HepG2 (cell line): ENCODE results near the gene RHO. TPM values are rescaled to one million over a fixed set of nuclear protein-coding genes. Genes with fewer than 3 reads are reported as not detected.
A peak's percentile ranks its signal among the peaks of the same experiment; 100 is the strongest.

Experiments
- PHF21A ChIP-seq: sonication (generic); formaldehyde crosslinking; IDR thresholded peaks from 2 replicates; pipeline ENCODE4 v1.5.0; 2020; ENCODE audit warnings: mild to moderate bottlenecking, missing genetic modification reagents
- SOX13 ChIP-seq, 3 experiments: fragments of 450-650 bp in 1 of 3; sonication (generic) in 1 of 3; formaldehyde crosslinking in 1 of 3; IDR thresholded peaks in 2 of 3; conservative IDR thresholded peaks in 1 of 3; 2 replicates each; pipeline versions ENCODE4 v1.5.0 to v1.6.1; 2016 to 2020; ENCODE audit warnings: antibody characterized with exemption in 1 of 3, mild to moderate bottlenecking in 1 of 3, missing compliant biosample characterization in 1 of 3, missing genetic modification reagents in 1 of 3, moderate library complexity in 1 of 3
- XRCC5 ChIP-seq: fragments of 200-400 bp; formaldehyde crosslinking; optimal IDR thresholded peaks from 2 replicates; pipeline ENCODE3; 2017; ENCODE audit warnings: mild to moderate bottlenecking, low read length
- ZFX ChIP-seq: sonication (generic); formaldehyde crosslinking; IDR thresholded peaks from 2 replicates; pipeline ENCODE4 v1.4.0; 2020; ENCODE audit warnings: mild to moderate bottlenecking, low read depth, missing genetic modification reagents, moderate library complexity
- ZNF460 ChIP-seq: sonication (generic); formaldehyde crosslinking; IDR thresholded peaks from 2 replicates; pipeline ENCODE4 v1.5.1; 2020; ENCODE audit warnings: missing genetic modification reagents, mild to moderate bottlenecking, borderline replicate concordance
- ZNF605 ChIP-seq: sonication (generic); formaldehyde crosslinking; IDR thresholded peaks from 2 replicates; pipeline ENCODE4 v1.8.0; 2022; ENCODE audit warnings: mild to moderate bottlenecking, missing genetic modification reagents
- ZNF709 ChIP-seq: sonication (generic); formaldehyde crosslinking; IDR thresholded peaks from 2 replicates; pipeline ENCODE4 v1.5.0; 2020; ENCODE audit warnings: mild to moderate bottlenecking, missing genetic modification reagents
- polyA plus RNA-seq, 8 experiments: library from polyadenylated mRNA; depleted of rRNA in 3 of 8; stranded (reverse) in 7 of 8; unstranded in 1 of 8; fragments of >200 nt; fragmentation: Illumina TruSeq in 4 of 8; extraction: Trizol in 4 of 8; gene quantifications; 2 replicates each; pipeline versions ENCODE4 v1.2.1 to v1.2.3, GENCODE V29; 2011 to 2016; ENCODE audit warnings: low read depth in 4 of 8, missing spikeins in 1 of 8, mixed read lengths in 1 of 8; ENCODE audit not compliant: insufficient read depth in 1 of 8
- total RNA-seq, 5 experiments: library from RNA; depleted of rRNA; stranded (reverse); fragments of >200 nt; fragmentation: Illumina TruSeq; extraction: Trizol; gene quantifications; 2 replicates each; pipeline ENCODE4 v1.2.3, GENCODE V29; 2016; ENCODE audit warnings: low read depth in 1 of 5
- TF ChIP-seq, protein P1 (sequence below): sonication (generic); formaldehyde crosslinking; IDR thresholded peaks from 2 replicates; pipeline ENCODE4 v1.5.1; 2020; ENCODE audit warnings: mild to moderate bottlenecking, missing genetic modification reagents, moderate library complexity

Gene RHO
- total and polyA plus RNA-seq, 2 of the 13 experiments (the other 11 are each of a cell fraction or from before 2014, with no cell fraction given), result not detected

DNA sequence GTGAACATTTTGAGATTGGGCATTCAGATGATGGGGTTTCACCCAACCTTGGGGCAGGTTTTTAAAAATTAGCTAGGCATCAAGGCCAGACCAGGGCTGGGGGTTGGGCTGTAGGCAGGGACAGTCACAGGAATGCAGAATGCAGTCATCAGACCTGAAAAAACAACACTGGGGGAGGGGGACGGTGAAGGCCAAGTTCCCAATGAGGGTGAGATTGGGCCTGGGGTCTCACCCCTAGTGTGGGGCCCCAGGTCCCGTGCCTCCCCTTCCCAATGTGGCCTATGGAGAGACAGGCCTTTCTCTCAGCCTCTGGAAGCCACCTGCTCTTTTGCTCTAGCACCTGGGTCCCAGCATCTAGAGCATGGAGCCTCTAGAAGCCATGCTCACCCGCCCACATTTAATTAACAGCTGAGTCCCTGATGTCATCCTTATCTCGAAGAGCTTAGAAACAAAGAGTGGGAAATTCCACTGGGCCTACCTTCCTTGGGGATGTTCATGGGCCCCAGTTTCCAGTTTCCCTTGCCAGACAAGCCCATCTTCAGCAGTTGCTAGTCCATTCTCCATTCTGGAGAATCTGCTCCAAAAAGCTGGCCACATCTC is 6.1 kb downstream of the RHO start (continued):
- peak; percentile 35 for TF ChIP-seq ZFX
- TF ChIP-seq ZNF605 (CRISPR knock-in tag), result peak; percentile 26; the same call in 1 of the 2 replicates
- TF ChIP-seq PHF21A (CRISPR knock-in tag), result no peak; the same call in 1 of the 2 replicates
- no peak for TF ChIP-seq ZNF460 (CRISPR knock-in tag)
- TF ChIP-seq XRCC5, result no peak
- no peak for TF ChIP-seq ZNF709 (CRISPR knock-in tag)
- TF ChIP-seq SOX13 (IDR thresholded peaks at IDR 0.05), result no peak
- peak in 1 of 2 experiments; percentile 39; a peak in 1 of 4 replicates for TF ChIP-seq SOX13 (CRISPR knock-in tag; conservative IDR thresholded peaks at IDR 0.05 in 1 of 2, IDR thresholded peaks at IDR 0.05 in 1 of 2)
- TF ChIP-seq, protein P1, sequence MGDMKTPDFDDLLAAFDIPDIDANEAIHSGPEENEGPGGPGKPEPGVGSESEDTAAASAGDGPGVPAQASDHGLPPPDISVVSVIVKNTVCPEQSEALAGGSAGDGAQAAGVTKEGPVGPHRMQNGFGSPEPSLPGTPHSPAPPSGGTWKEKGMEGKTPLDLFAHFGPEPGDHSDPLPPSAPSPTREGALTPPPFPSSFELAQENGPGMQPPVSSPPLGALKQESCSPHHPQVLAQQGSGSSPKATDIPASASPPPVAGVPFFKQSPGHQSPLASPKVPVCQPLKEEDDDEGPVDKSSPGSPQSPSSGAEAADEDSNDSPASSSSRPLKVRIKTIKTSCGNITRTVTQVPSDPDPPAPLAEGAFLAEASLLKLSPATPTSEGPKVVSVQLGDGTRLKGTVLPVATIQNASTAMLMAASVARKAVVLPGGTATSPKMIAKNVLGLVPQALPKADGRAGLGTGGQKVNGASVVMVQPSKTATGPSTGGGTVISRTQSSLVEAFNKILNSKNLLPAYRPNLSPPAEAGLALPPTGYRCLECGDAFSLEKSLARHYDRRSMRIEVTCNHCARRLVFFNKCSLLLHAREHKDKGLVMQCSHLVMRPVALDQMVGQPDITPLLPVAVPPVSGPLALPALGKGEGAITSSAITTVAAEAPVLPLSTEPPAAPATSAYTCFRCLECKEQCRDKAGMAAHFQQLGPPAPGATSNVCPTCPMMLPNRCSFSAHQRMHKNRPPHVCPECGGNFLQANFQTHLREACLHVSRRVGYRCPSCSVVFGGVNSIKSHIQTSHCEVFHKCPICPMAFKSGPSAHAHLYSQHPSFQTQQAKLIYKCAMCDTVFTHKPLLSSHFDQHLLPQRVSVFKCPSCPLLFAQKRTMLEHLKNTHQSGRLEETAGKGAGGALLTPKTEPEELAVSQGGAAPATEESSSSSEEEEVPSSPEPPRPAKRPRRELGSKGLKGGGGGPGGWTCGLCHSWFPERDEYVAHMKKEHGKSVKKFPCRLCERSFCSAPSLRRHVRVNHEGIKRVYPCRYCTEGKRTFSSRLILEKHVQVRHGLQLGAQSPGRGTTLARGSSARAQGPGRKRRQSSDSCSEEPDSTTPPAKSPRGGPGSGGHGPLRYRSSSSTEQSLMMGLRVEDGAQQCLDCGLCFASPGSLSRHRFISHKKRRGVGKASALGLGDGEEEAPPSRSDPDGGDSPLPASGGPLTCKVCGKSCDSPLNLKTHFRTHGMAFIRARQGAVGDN, result peak; percentile 65
